Dermis blood vessel endothelial cell (primary cell): ENCODE data around the gene FAM72A. TPM values are rescaled to one million over a fixed set of nuclear protein-coding genes. Genes with fewer than 3 reads are reported as not detected.
A peak's percentile ranks its signal among the peaks of the same experiment; 100 is the strongest.
"Not testable (repeated sequence)": the region's sequence is repeated elsewhere in the genome, so short reads cannot be mapped to it uniquely, and the experiment has no call there.

Experiments
- DNase-seq: peaks from one replicate; pipeline ENCODE4 v3.0.0; 2010
- total RNA-seq: library from RNA; depleted of rRNA; stranded (reverse); fragments of >200 nt; gene quantifications from 2 replicates; pipeline ENCODE4 v1.2.3, GENCODE V29; 2014

Gene FAM72A
- total RNA-seq, 1 donor from 2014 or later = 8.0 TPM

DNA sequence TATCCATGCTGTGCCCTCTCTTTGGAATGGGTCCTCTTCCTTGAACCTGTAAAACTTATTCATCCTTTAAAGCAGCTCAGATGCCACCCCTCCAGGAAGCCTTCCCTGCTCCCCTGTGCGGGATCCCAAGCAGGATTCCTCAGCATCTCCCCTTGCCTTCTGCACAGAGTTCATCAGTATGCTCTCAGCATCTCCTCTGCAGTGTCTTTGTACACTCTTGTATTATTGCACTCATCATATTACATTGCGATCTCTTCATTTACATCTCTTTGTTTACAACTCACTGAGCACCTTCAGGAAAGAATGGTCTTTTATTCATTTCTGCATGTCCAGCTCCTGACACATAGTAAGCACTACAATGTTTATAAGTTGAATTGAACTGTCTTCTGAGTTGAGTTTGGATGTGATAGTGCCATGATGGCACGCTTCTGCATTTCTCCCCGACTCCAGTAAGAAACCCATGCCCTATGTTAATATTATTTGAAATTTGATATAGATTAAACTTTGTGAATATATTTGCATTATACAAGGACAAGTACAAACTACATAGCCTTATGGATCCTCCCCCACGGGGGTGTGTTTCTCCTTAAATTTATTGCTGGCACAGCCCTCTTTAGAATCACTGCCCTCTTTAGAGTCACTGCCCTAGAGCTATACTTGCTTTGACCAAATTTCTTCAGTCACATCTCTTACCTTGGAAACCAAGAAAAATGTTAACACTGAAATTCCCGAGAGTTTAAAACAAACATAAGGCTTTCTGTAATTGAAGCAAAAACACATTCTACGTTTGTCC is 13.2 kb upstream of the FAM72A start:
- DNase-seq = not testable (repeated sequence)

- DNase-seq = peak; percentile 2
Measured at GRCh38 chr1:206210802-206211201, 8.2 kb upstream of the FAM72A start.

GRCh38 chr1:206205569-206205968 is 2.9 kb upstream of the FAM72A start:
- DNase-seq = not testable (repeated sequence)

DNA sequence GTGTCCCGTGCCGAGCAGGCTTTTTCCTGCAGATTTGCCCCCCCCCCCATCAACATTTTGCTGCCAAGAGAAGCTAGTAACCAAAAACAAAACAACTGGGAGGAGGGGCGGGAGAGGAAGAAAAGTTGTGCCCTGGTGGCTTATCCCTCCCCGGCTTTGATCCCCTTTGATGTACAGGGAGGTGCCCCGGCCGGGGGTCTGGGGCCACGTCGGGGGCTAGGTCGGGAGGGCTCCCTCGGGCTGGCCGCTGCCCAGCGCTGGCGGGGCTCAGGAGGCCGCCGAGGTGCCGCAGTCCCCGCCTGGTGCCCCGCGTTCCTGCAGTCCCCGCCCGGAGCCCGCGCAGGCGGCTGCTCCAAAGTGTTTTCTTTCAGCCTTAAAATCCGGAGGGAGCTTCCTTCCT is 2.2 kb upstream of the FAM72A start:
- peak; percentile 61 for DNase-seq

- not testable (repeated sequence) for DNase-seq
Measured at GRCh38 chr1:206204159-206204511, 1.5 kb upstream of the FAM72A start.

- peak; percentile 61 for DNase-seq
Measured at GRCh38 chr1:206203364-206204158, 922 bp upstream of the FAM72A start, which contains the start of gene SRGAP2. Gene SRGAP2, plus strand, starts transcription at chr1:206203541. Its CDS starts 2,430 bp downstream, at chr1:206205971.

DNA sequence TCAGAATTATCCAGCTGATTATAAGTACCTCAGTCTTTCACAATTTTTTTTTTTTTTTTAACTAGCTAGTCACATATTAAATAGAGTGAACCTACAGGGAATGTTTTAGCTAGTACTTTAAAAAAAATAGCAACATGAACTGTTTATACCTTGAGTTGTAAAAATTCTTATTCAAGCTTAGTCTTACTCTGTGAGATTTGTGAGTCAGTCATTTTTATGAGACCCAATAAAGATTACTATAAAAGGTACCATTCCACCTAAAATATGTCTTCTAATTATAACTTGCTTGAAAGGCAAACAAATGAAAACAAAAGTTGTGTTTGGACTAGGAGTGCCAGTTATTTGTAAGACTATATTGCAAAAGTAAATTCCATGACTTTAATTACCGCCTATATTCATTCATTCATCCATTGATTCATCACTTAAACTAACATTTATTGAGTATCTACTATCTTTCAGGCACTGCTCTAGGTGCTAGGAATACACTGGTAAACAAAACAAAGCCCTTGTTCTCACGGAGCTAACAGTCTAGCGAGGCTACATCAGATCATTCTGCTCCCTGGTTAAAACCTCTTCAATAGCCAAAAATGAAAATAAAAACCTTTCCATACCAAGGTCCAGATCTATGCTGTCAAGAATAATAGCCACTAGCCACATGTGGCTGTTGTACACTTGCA is 5.8 kb downstream of the FAM72A start:
- not testable (repeated sequence) for DNase-seq

- not testable (repeated sequence) for DNase-seq
Measured at GRCh38 chr1:206195182-206195581, 7.5 kb downstream of the FAM72A start.

GRCh38 chr1:206186826-206187225 is 15.8 kb downstream of the FAM72A start:
- not testable (repeated sequence) for DNase-seq

DNA sequence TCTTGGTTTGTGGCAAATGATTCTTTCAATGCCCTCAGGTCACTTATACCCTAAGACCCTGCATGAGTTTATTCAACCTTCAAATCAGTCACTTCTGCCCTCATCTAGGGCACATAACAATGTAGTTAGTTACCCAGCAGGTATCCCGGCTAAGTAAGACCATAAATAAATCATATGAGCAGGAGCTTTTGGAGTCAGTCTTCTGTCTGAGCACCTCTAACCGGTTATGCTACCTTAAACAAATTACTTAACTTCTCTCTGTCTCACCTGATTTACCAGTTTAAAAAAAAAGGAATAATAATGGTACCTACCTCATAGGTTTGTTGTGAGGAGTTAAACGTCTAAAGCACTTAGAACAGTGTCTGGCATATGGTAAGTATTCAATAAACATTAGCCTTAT is 16.9 kb downstream of the FAM72A start:
- DNase-seq = not testable (repeated sequence)

- DNase-seq = not testable (repeated sequence)
Measured at GRCh38 chr1:206183788-206184187, 18.9 kb downstream of the FAM72A start.

DNA sequence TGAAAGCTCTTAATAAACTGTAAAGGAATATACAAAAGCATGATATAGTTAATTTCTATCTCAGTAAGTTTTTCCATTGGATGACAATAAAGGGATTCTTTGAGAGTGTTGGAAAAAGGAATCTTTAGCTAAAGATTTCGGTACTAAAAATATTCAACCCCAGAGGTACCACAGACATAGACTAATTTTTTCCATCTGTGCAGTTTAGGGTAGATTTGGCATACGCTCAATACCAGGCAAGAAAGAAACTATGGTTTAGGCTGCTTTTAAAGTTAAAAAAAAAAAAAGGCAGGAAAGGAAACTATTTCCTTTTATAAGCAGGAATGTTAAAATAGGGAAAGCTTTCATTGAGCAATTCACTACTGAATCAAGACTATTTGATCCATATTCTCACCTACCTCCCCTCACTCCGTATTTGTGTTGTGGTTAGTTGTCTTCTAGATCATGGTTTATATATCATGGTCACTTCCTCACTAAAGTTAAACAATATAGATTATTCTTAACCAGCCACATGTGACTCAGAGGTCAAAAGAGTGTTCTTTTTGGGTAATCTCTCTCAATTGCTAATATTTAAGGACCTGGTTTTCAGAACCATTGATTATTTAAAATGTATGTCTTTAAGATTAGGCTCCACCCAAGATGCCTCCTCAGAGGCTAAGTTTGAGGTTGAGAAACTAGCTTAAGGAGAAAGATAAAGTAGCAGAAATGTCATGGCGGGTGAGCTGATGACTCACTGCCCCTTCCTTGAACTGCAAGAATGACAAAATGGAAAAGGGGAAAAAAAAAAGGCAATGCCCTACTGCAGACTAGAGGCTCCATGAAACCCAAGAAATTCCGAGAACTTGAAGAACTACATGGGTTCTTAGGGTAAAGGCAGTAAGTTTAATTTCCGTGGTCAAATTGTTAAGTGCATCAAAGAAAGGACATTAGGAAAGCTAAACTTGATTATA is 20.0 kb downstream of the FAM72A start:
- peak; percentile 21 for DNase-seq

GRCh38 chr1:206179666-206180065 is 23.0 kb downstream of the FAM72A start:
- not testable (repeated sequence) for DNase-seq

DNA sequence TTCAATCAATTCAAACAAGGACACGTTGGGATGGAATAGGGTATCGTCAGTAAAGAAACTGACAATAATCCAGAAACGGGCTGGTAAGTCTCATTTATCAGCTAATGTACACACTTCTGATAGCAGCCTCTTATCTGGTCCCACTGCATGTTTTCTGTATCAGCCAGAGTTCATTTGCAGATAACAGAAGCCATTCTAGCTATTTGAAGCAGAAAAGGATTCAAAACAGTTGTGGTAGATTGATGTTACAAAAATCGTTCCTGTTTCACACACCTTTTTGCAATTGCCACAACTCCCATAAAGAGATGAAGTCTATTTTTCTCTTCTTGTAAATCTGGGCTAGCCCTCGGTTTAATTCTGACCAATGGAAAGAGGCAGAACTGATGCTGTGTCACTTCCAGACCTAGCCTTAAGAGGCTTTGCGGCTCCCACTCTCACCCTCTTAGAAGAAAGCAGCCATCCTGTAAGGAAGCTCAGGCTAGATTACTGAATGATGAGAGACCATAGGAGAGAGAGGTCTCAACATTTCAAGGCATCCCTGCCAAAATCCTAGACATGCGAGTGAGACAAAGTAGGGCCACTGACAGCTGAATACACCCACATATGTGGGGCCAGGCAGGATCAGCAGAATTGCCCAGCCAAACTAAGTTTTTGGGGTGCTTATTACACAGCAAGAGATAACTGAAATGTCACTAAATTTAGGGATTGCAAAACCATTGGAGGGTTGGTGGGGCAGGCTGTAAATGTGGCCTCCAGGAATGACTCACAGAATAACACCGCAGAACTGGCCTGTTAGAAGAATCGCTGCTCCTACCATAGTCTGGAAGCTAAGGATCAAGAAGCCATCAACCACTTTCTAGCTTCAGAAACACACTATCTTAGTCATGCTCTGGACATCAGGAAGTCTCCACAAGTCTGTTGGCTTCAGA is 24.3 kb downstream of the FAM72A start:
- DNase-seq = not testable (repeated sequence)

GRCh38 chr1:206176114-206176502 is 26.5 kb downstream of the FAM72A start:
- not testable (repeated sequence) for DNase-seq

DNA sequence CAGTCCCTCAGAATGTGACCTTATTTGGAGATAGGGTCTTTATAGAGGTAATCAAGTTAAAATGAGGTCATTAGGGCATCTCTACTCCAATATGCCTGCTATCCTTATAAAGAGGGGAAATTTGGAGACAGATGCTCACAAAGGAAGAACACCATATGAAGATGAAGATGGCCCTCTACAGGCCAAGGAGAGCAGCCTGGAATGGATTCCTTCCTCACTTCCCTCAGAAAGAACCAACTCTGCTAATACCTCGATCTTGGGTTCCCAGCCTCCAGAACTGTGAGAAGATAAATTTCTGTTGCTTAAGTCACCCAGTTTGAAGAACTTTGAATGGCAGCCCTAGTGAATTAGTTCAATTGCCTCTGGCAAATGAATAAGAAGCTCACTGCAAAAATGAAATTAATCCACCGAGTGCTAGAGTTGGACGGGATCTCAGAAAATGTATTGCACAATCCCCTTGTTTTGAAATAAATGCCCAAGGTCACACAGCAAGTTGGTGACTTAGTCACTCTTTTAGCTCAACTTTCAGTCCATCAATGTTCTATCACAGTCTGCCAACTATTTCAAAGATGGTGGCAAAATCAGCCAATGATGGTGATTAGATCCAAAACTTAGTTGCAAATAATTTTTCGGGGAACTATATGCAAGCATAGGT is 27.1 kb downstream of the FAM72A start:
- not testable (repeated sequence) for DNase-seq

- peak; percentile 46 for DNase-seq
Measured at GRCh38 chr1:206174182-206174868, 28.3 kb downstream of the FAM72A start.

GRCh38 chr1:206173110-206173719 is 29.4 kb downstream of the FAM72A start:
- not testable (repeated sequence) for DNase-seq

- not testable (repeated sequence) for DNase-seq
Measured at GRCh38 chr1:206169794-206170193, 32.8 kb downstream of the FAM72A start.
